K562 (cell line): Measurements from ENCODE around the gene OR4D2. TPM values are rescaled to one million over a fixed set of nuclear protein-coding genes. Genes with fewer than 3 reads are reported as not detected.
A peak's percentile ranks its signal among the peaks of the same experiment; 100 is the strongest.

Source experiments
- ASH1L ChIP-seq: fragments of 450-650 bp; IDR thresholded peaks from 2 replicates; pipeline ENCODE4 v1.6.1; 2018; ENCODE audit warnings: borderline replicate concordance, mild to moderate bottlenecking, low read depth; ENCODE audit not compliant: partially characterized antibody
- CLOCK ChIP-seq: fragments of 250-450 bp; sonication (Bioruptor Pico); IDR thresholded peaks from 2 replicates; pipeline ENCODE4 v1.4.0; 2020; ENCODE audit warnings: mild to moderate bottlenecking, moderate library complexity, borderline replicate concordance
- DDX20 ChIP-seq: fragments of 450-650 bp; IDR thresholded peaks from 2 replicates; pipeline ENCODE4 v1.6.1; 2016; ENCODE audit warnings: missing genetic modification characterization, low read depth, mild to moderate bottlenecking, missing compliant biosample characterization, moderate library complexity
- HMGXB4 ChIP-seq: sonication (generic); formaldehyde crosslinking; IDR thresholded peaks from 2 replicates; pipeline ENCODE4 v1.8.1; 2023; ENCODE audit warnings: mild to moderate bottlenecking, missing genetic modification reagents
- HNRNPUL1 ChIP-seq: fragments of 200-400 bp; formaldehyde crosslinking; IDR thresholded peaks from 2 replicates; pipeline ENCODE4 v1.6.1; 2017; ENCODE audit warnings: low read length
- MTF1 ChIP-seq: fragments of 250-450 bp; sonication (Bioruptor Pico); IDR thresholded peaks from 2 replicates; pipeline ENCODE4 v1.9.0; 2021; ENCODE audit warnings: moderate library complexity, mild to moderate bottlenecking, inconsistent platforms, borderline replicate concordance
- PYGO2 ChIP-seq: fragments of 450-650 bp; IDR thresholded peaks from 2 replicates; pipeline ENCODE4 v1.6.1; 2016; ENCODE audit warnings: mild to moderate bottlenecking, missing genetic modification characterization, moderate library complexity, missing compliant biosample characterization
- TRIM28 ChIP-seq: fragments of 450-650 bp; IDR thresholded peaks from 2 replicates; pipeline ENCODE4 v1.6.1; 2017
- ZBTB1 ChIP-seq: sonication (generic); formaldehyde crosslinking; IDR thresholded peaks from 2 replicates; pipeline ENCODE4 v1.8.1; 2023; ENCODE audit warnings: missing genetic modification reagents, low read depth, mild to moderate bottlenecking, borderline replicate concordance
- ZC3H4 ChIP-seq: sonication (generic); formaldehyde crosslinking; IDR thresholded peaks from 2 replicates; pipeline ENCODE4 v1.9.0; 2021; ENCODE audit warnings: missing genetic modification reagents, borderline replicate concordance
- ZFP36 ChIP-seq: fragments of 150-350 bp; IDR thresholded peaks from 2 replicates; pipeline ENCODE4 v1.6.1; 2018; ENCODE audit warnings: low read length, low read depth; ENCODE audit not compliant: partially characterized antibody
- ZNF121 ChIP-seq: sonication (generic); formaldehyde crosslinking; conservative IDR thresholded peaks from 2 replicates; pipeline ENCODE4 v1.8.0; 2022; ENCODE audit warnings: missing genetic modification reagents
- polyA plus RNA-seq, 8 experiments: library from polyadenylated mRNA; depleted of rRNA in 4 of 8; stranded (reverse) in 5 of 8; unstranded in 3 of 8; fragments of >200 nt; fragmentation: Nextera tagmentation in 2 of 8; fragmentation: Illumina TruSeq in 1 of 8; extraction: Ambion mirVana in 2 of 8; extraction: Trizol in 1 of 8; gene quantifications; 2 replicates each; pipeline versions ENCODE4 v1.2.1 to v1.2.3, GENCODE V29; 2011 to 2014; ENCODE audit warnings: inconsistent platforms in 1 of 8, missing spikeins in 1 of 8
- total RNA-seq, 7 experiments: library from RNA; depleted of rRNA in 6 of 7; stranded (reverse); fragments of >200 nt in 6 of 7; fragmentation: Illumina TruSeq in 2 of 7; extraction: Trizol in 2 of 7; gene quantifications; 2 replicates each; pipeline versions ENCODE4 v1.2.1 to v1.2.3, GENCODE V29; 2011 to 2021; ENCODE audit warnings: low replicate concordance in 1 of 7
- TF ChIP-seq, protein P1 (sequence below), 2 experiments: fragments of 450-650 bp; IDR thresholded peaks; 2 replicates each; pipeline ENCODE4 v1.6.1; 2018; ENCODE audit warnings: mild to moderate bottlenecking in 2 of 2, low read depth in 1 of 2; ENCODE audit not compliant: partially characterized antibody in 2 of 2
- TF ChIP-seq, protein P2 (sequence below): sonication (generic); formaldehyde crosslinking; IDR thresholded peaks from 2 replicates; pipeline ENCODE4 v1.8.0; 2022; ENCODE audit warnings: mild to moderate bottlenecking, missing genetic modification reagents

The OR4D2 gene
- total and polyA plus RNA-seq, 9 of the 15 experiments (the other 6 are each of a cell fraction or from before 2014, with no cell fraction given): not detected

DNA sequence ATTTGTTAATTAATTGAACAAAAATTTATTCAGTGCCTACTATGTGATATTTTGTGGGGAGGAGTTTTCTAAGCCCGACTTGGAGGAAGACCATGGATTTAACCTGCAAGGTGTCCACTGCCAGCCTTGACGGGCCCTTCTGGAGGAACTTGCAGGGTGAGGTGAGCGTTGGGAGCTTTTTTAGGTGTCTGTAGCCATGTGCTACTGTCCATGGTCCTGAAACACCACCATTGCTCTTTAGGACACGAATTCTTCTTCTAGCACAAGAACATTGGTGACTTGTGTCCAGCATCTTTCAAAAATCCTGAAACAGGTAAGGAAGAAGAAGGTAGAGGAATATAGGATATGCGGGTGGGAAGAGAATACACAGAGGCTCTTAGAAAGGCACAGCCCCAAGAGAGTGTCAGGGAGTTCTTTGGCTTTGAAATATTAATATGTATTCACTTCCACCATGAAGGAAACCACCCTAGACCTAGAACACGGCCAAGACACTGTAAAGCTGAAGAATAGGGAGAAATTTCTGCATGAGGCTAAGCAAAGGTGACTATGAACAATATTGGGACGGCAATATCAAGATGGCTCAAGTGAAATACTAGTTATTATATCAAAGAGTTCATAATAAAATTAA, 46.5 kb upstream of the OR4D2 start (continued):
- TF ChIP-seq CLOCK (CRISPR knock-in tag) (no peak), PYGO2 (tag) (no peak), ZBTB1 (CRISPR knock-in tag) (no peak), ZC3H4 (CRISPR knock-in tag) (no peak), ASH1L (no peak), DDX20 (tag) (no peak), TRIM28 (no peak), ZFP36 (no peak), MTF1 (CRISPR knock-in tag) (no peak), HNRNPUL1 (no peak), ZNF121 (CRISPR knock-in tag) (no peak), HMGXB4 (no peak)
- TF ChIP-seq, protein P1, sequence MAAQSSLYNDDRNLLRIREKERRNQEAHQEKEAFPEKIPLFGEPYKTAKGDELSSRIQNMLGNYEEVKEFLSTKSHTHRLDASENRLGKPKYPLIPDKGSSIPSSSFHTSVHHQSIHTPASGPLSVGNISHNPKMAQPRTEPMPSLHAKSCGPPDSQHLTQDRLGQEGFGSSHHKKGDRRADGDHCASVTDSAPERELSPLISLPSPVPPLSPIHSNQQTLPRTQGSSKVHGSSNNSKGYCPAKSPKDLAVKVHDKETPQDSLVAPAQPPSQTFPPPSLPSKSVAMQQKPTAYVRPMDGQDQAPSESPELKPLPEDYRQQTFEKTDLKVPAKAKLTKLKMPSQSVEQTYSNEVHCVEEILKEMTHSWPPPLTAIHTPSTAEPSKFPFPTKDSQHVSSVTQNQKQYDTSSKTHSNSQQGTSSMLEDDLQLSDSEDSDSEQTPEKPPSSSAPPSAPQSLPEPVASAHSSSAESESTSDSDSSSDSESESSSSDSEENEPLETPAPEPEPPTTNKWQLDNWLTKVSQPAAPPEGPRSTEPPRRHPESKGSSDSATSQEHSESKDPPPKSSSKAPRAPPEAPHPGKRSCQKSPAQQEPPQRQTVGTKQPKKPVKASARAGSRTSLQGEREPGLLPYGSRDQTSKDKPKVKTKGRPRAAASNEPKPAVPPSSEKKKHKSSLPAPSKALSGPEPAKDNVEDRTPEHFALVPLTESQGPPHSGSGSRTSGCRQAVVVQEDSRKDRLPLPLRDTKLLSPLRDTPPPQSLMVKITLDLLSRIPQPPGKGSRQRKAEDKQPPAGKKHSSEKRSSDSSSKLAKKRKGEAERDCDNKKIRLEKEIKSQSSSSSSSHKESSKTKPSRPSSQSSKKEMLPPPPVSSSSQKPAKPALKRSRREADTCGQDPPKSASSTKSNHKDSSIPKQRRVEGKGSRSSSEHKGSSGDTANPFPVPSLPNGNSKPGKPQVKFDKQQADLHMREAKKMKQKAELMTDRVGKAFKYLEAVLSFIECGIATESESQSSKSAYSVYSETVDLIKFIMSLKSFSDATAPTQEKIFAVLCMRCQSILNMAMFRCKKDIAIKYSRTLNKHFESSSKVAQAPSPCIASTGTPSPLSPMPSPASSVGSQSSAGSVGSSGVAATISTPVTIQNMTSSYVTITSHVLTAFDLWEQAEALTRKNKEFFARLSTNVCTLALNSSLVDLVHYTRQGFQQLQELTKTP (IDR thresholded peaks at IDR 0.05; ENCODE audit: low read depth in 1 of 2, partially characterized antibody in 2 of 2): peak in 1 of 2 experiments; percentile 93
- TF ChIP-seq, protein P2, sequence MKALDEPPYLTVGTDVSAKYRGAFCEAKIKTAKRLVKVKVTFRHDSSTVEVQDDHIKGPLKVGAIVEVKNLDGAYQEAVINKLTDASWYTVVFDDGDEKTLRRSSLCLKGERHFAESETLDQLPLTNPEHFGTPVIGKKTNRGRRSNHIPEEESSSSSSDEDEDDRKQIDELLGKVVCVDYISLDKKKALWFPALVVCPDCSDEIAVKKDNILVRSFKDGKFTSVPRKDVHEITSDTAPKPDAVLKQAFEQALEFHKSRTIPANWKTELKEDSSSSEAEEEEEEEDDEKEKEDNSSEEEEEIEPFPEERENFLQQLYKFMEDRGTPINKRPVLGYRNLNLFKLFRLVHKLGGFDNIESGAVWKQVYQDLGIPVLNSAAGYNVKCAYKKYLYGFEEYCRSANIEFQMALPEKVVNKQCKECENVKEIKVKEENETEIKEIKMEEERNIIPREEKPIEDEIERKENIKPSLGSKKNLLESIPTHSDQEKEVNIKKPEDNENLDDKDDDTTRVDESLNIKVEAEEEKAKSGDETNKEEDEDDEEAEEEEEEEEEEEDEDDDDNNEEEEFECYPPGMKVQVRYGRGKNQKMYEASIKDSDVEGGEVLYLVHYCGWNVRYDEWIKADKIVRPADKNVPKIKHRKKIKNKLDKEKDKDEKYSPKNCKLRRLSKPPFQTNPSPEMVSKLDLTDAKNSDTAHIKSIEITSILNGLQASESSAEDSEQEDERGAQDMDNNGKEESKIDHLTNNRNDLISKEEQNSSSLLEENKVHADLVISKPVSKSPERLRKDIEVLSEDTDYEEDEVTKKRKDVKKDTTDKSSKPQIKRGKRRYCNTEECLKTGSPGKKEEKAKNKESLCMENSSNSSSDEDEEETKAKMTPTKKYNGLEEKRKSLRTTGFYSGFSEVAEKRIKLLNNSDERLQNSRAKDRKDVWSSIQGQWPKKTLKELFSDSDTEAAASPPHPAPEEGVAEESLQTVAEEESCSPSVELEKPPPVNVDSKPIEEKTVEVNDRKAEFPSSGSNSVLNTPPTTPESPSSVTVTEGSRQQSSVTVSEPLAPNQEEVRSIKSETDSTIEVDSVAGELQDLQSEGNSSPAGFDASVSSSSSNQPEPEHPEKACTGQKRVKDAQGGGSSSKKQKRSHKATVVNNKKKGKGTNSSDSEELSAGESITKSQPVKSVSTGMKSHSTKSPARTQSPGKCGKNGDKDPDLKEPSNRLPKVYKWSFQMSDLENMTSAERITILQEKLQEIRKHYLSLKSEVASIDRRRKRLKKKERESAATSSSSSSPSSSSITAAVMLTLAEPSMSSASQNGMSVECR (CRISPR knock-in tag): no peak
